Omental fat pad (tissue), 4 donors: ENCODE results near the gene NXPE1. TPM values are rescaled to one million over a fixed set of nuclear protein-coding genes. Genes with fewer than 3 reads are reported as not detected.

ENCODE experiments used
- ATAC-seq: fragments of 150-250 bp; one replicate; pipeline ENCODE4 v1.9.1; 2016; ENCODE audit warnings: mild to moderate bottlenecking, moderate library complexity; ENCODE audit not compliant: low FRiP score
- DNase-seq: peaks from one replicate; pipeline ENCODE4 v3.0.0-alpha.2; 2019; ENCODE audit warnings: low spot score
- CTCF ChIP-seq, 3 donors: fragments of 450-650 bp; IDR thresholded peaks; one replicate each; pipeline ENCODE4 v1.5.1; 2016 to 2017; ENCODE audit warnings: antibody characterized with exemption in 3 of 3, mild to moderate bottlenecking in 3 of 3, moderate library complexity in 2 of 3
- total RNA-seq, 4 donors: library from RNA; depleted of rRNA; stranded (reverse); fragments of >200 nt; gene quantifications; one replicate each; pipeline ENCODE4 v1.1.0, GENCODE V29; 2016

The NXPE1 gene
- total RNA-seq, 4 donors from 2014 or later, result not detected

GRCh38 chr11:114562166-114562916, 2.7 kb upstream of the NXPE1 start:
- DNase-seq, result no peak
- ATAC-seq, result peak; percentile 50
- TF ChIP-seq CTCF (IDR thresholded peaks at IDR 0.05), result no peak

- DNase-seq (no peak), ATAC-seq (no peak)
- TF ChIP-seq CTCF (IDR thresholded peaks at IDR 0.05), result no peak
Measured at GRCh38 chr11:114556135-114556534, 3.5 kb downstream of the NXPE1 start.

GRCh38 chr11:114553642-114554041, 6.0 kb downstream of the NXPE1 start:
- ATAC-seq (no peak), DNase-seq (no peak)
- no peak for TF ChIP-seq CTCF (IDR thresholded peaks at IDR 0.05)

GRCh38 chr11:114551060-114551459, 8.6 kb downstream of the NXPE1 start:
- no peak for DNase-seq
- ATAC-seq, result no peak
- no peak for TF ChIP-seq CTCF (IDR thresholded peaks at IDR 0.05)

- TF ChIP-seq CTCF (IDR thresholded peaks at IDR 0.05), result no peak
- ATAC-seq, result no peak
- no peak for DNase-seq
Measured at GRCh38 chr11:114525682-114526081, 34.0 kb downstream of the NXPE1 start.

GRCh38 chr11:114524122-114524521, 35.6 kb downstream of the NXPE1 start:
- TF ChIP-seq CTCF (IDR thresholded peaks at IDR 0.05), result no peak
- ATAC-seq, result no peak
- DNase-seq, result no peak

GRCh38 chr11:114522818-114523217, 36.9 kb downstream of the NXPE1 start:
- no peak for TF ChIP-seq CTCF (IDR thresholded peaks at IDR 0.05)
- ATAC-seq, result no peak
- DNase-seq, result no peak
